Liver (tissue), 2 donors: ENCODE data around the gene AGAP2.

Source experiments
- CTCF ChIP-seq: fragments of 150-350 bp; IDR thresholded peaks from 2 replicates; pipeline ENCODE4 v1.5.1; 2017; ENCODE audit warnings: improper control_type of control experiment, low read depth, low read length; ENCODE audit not compliant: missing input control
- MAX ChIP-seq: IDR thresholded peaks from 2 replicates; pipeline ENCODE4 v1.6.1; 2016; ENCODE audit warnings: antibody characterized with exemption
- YY1 ChIP-seq: IDR thresholded peaks from 2 replicates; pipeline ENCODE4 v1.6.1; 2016; ENCODE audit warnings: antibody characterized with exemption, mild to moderate bottlenecking
- donor health status: healthy.

GRCh38 chr12:57744194-57744776, 5.7 kb upstream of the AGAP2 start:
- no peak for TF ChIP-seq CTCF
- TF ChIP-seq MAX = no peak
- no peak for TF ChIP-seq YY1
